ENCODE results near the gene SCYGR7. TPM values are rescaled to one million over a fixed set of nuclear protein-coding genes. Genes with fewer than 3 reads are reported as not detected.

Gene SCYGR7
- total and polyA plus RNA-seq, 2 of the 13 experiments (the other 11 are each of a cell fraction or from before 2014, with no cell fraction given), result not detected

- TF ChIP-seq POGK (CRISPR knock-in tag; conservative IDR thresholded peaks at IDR 0.05), result no peak
- TF ChIP-seq, protein P1, sequence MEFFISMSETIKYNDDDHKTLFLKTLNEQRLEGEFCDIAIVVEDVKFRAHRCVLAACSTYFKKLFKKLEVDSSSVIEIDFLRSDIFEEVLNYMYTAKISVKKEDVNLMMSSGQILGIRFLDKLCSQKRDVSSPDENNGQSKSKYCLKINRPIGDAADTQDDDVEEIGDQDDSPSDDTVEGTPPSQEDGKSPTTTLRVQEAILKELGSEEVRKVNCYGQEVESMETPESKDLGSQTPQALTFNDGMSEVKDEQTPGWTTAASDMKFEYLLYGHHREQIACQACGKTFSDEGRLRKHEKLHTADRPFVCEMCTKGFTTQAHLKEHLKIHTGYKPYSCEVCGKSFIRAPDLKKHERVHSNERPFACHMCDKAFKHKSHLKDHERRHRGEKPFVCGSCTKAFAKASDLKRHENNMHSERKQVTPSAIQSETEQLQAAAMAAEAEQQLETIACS (CRISPR knock-in tag; IDR thresholded peaks at IDR 0.05), result no peak
- TF ChIP-seq ZNF564 (CRISPR knock-in tag; IDR thresholded peaks at IDR 0.05), result no peak
- no peak for TF ChIP-seq MYPOP (CRISPR knock-in tag; IDR thresholded peaks at IDR 0.05)
- TF ChIP-seq BRD4 (CRISPR knock-in tag; IDR thresholded peaks at IDR 0.05), result no peak
- no peak for TF ChIP-seq ISX (CRISPR knock-in tag; conservative IDR thresholded peaks at IDR 0.05)
- no peak for TF ChIP-seq ZKSCAN1 (IDR thresholded peaks at IDR 0.05; ENCODE audit: low read length)
- no peak for TF ChIP-seq SSRP1 (CRISPR knock-in tag; IDR thresholded peaks at IDR 0.05)
- TF ChIP-seq ZNF589 (CRISPR knock-in tag; conservative IDR thresholded peaks at IDR 0.05), result no peak
- TF ChIP-seq, protein P2, sequence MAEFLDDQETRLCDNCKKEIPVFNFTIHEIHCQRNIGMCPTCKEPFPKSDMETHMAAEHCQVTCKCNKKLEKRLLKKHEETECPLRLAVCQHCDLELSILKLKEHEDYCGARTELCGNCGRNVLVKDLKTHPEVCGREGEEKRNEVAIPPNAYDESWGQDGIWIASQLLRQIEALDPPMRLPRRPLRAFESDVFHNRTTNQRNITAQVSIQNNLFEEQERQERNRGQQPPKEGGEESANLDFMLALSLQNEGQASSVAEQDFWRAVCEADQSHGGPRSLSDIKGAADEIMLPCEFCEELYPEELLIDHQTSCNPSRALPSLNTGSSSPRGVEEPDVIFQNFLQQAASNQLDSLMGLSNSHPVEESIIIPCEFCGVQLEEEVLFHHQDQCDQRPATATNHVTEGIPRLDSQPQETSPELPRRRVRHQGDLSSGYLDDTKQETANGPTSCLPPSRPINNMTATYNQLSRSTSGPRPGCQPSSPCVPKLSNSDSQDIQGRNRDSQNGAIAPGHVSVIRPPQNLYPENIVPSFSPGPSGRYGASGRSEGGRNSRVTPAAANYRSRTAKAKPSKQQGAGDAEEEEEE (CRISPR knock-in tag; IDR thresholded peaks at IDR 0.05; ENCODE audit: borderline replicate concordance), result no peak
- no peak for TF ChIP-seq ARID5B (CRISPR knock-in tag; IDR thresholded peaks at IDR 0.05)
- TF ChIP-seq SP2 (CRISPR knock-in tag; IDR thresholded peaks at IDR 0.05), result no peak
- TF ChIP-seq TP53 (CRISPR knock-in tag; conservative IDR thresholded peaks at IDR 0.05), result no peak
- TF ChIP-seq ZNF607 (CRISPR knock-in tag; IDR thresholded peaks at IDR 0.05; ENCODE audit: borderline replicate concordance), result no peak
- TF ChIP-seq, protein P3, sequence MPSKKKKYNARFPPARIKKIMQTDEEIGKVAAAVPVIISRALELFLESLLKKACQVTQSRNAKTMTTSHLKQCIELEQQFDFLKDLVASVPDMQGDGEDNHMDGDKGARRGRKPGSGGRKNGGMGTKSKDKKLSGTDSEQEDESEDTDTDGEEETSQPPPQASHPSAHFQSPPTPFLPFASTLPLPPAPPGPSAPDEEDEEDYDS (CRISPR knock-in tag; IDR thresholded peaks at IDR 0.05), result peak; percentile 68
- TF ChIP-seq ZNF317 (CRISPR knock-in tag; IDR thresholded peaks at IDR 0.05), result peak; percentile 54; the same call in 1 of the 2 replicates
- 0 out of 2 replicates have a peak, but pooled peaks have one; percentile 43 for TF ChIP-seq ZNF20 (CRISPR knock-in tag; IDR thresholded peaks at IDR 0.05)
- TF ChIP-seq PAWR (CRISPR knock-in tag; IDR thresholded peaks at IDR 0.05; ENCODE audit: borderline replicate concordance), result no peak
- TF ChIP-seq GTF2F1 (IDR thresholded peaks at IDR 0.05; ENCODE audit: low read length), result no peak
- TF ChIP-seq HDAC2 (CRISPR knock-in tag; IDR thresholded peaks at IDR 0.05), result no peak
Observed at GRCh38 chr2:227717687-227718567, 10.2 kb upstream of the SCYGR7 start, which contains the start of gene SLC19A3 (continued).
